ENCODE measurements around the gene ZNF26. TPM values are rescaled to one million over a fixed set of nuclear protein-coding genes. Genes with fewer than 3 reads are reported as not detected.

Gene ZNF26
- total RNA-seq, 1 experiment from 2014 or later: 12.6 TPM

Other genes starting within 250 kb of the ZNF26 start
- gene ANKLE2, start 224.5 kb upstream of the ZNF26 start, total RNA-seq (2014; rRNA removed; shearing (Covaris generic)): 58.8 and 59.1 TPM in 2 replicates
- 36.0 and 40.3 TPM in 2 replicates for gene GOLGA3, start 157.5 kb upstream of the ZNF26 start, total RNA-seq (2014; rRNA removed; shearing (Covaris generic))
- 8.2 and 8.5 TPM in 2 replicates for gene CHFR, start 98.8 kb upstream of the ZNF26 start, total RNA-seq (2014; rRNA removed; shearing (Covaris generic))
- 5.7 and 7.6 TPM in 2 replicates for gene ZNF605, start 30.1 kb upstream of the ZNF26 start, total RNA-seq (2014; rRNA removed; shearing (Covaris generic))
- gene ZNF84, start 51.1 kb downstream of the ZNF26 start, total RNA-seq (2014; rRNA removed; shearing (Covaris generic)): 25.3 and 32.6 TPM in 2 replicates
- gene ZNF140, start 94.6 kb downstream of the ZNF26 start, total RNA-seq (2014; rRNA removed; shearing (Covaris generic)): 9.4 and 11.9 TPM in 2 replicates
- gene ZNF891, start 143.9 kb downstream of the ZNF26 start, total RNA-seq (2014; rRNA removed; shearing (Covaris generic)): 2.8 and 3.7 TPM in 2 replicates
- 13.0 and 14.1 TPM in 2 replicates for gene ZNF10, start 144.3 kb downstream of the ZNF26 start, total RNA-seq (2014; rRNA removed; shearing (Covaris generic))
- 6.3 and 8.3 TPM in 2 replicates for gene ZNF268, start 195.1 kb downstream of the ZNF26 start, total RNA-seq (2014; rRNA removed; shearing (Covaris generic))
- gene ANHX, start 249.5 kb downstream of the ZNF26 start, total RNA-seq (2014; rRNA removed; shearing (Covaris generic)): not detected in 2 replicates

All from SJCRH30 (cell line).